GM12873 (cell line): ENCODE results near the gene DCK.

Source experiments
- CTCF ChIP-seq: IDR thresholded peaks from 2 replicates; pipeline ENCODE4 v1.5.1; 2012; ENCODE audit warnings: low read depth, mild to moderate bottlenecking, moderate library complexity, low read length, control low read depth; ENCODE audit not compliant: insufficient read depth; ENCODE audit errors: missing control alignments

The DCK gene

GRCh38 chr4:71004281-71004851, 10.9 kb downstream of the DCK start:
- peak; percentile 21 for TF ChIP-seq CTCF

- no peak for TF ChIP-seq CTCF
Observed at GRCh38 chr4:71006203-71006907, 12.9 kb downstream of the DCK start.

- no peak for TF ChIP-seq CTCF
Observed at GRCh38 chr4:71008196-71008595, 14.7 kb downstream of the DCK start.

- no peak for TF ChIP-seq CTCF
Observed at GRCh38 chr4:71009086-71009485, 15.6 kb downstream of the DCK start.

GRCh38 chr4:71009890-71010588, 16.6 kb downstream of the DCK start:
- peak; percentile 62 for TF ChIP-seq CTCF

- TF ChIP-seq CTCF: no peak
Observed at GRCh38 chr4:71011451-71011850, 18.0 kb downstream of the DCK start.

GRCh38 chr4:71020611-71021010, 27.2 kb downstream of the DCK start:
- TF ChIP-seq CTCF: no peak
